Measurements from ENCODE around the gene SSR1. TPM values are rescaled to one million over a fixed set of nuclear protein-coding genes. Genes with fewer than 3 reads are reported as not detected.
A peak's percentile ranks its signal among the peaks of the same experiment; 100 is the strongest.
"Not testable (repeated sequence)": the region's sequence is repeated elsewhere in the genome, so short reads cannot be mapped to it uniquely, and the experiment has no call there.

Gene SSR1
- polyA plus RNA-seq, 4 donors: 8.9 to 135 (median 36.7) TPM

- Histone ChIP-seq H3K9me3 (ENCODE audit: control insufficient read depth in 2 of 2, insufficient read depth in 1 of 2, low read depth in 1 of 2, low read length in 1 of 2) (no peaks in the 10 kb centered on the region), H3K36me3 (ENCODE audit: control insufficient read depth in 3 of 3, insufficient read depth in 2 of 3, low read depth in 1 of 3, low read length in 3 of 3) (peaks cover 0 to 10% (median 0%) of the 10 kb centered on the region in 3 donors), H3K4me1 (ENCODE audit: control insufficient read depth in 3 of 3, insufficient read depth in 2 of 3, low read depth in 1 of 3, low read length in 2 of 3) (no peaks in the 10 kb centered on the region), H3K4me3 (ENCODE audit: low read depth in 1 of 3, low read length in 3 of 3) (no peak overlapping the region), H3K27ac (ENCODE audit: low read depth in 1 of 3, low read length in 2 of 3) (peak overlapping the region in 1 of 3 donors; percentile 30), H3K27me3 (ENCODE audit: control insufficient read depth in 3 of 3, insufficient read depth in 3 of 3, low read length in 3 of 3) (no peaks in the 10 kb centered on the region)
- no peak for FAIRE-seq
- no peak for DNase-seq
- 59 to 86% (median 67%) methylated on average over 10 of the region's 10 CpGs for WGBS, 3 donors
These were observed 30.7 kb downstream of the SSR1 start for GRCh38 chr6:7282097-7282906.

- Histone ChIP-seq H3K27me3 (ENCODE audit: control insufficient read depth in 3 of 3, insufficient read depth in 3 of 3, low read length in 3 of 3) (no peaks in the 10 kb centered on the region), H3K27ac (ENCODE audit: low read depth in 1 of 3, low read length in 2 of 3) (no peak overlapping the region), H3K36me3 (ENCODE audit: control insufficient read depth in 3 of 3, insufficient read depth in 2 of 3, low read depth in 1 of 3, low read length in 3 of 3) (no peaks in the 10 kb centered on the region), H3K4me1 (ENCODE audit: control insufficient read depth in 3 of 3, insufficient read depth in 2 of 3, low read depth in 1 of 3, low read length in 2 of 3) (peaks cover 0 to under 1% (median 0%) of the 10 kb centered on the region in 3 donors), H3K4me3 (ENCODE audit: low read depth in 1 of 3, low read length in 3 of 3) (no peak overlapping the region), H3K9me3 (ENCODE audit: control insufficient read depth in 2 of 2, insufficient read depth in 1 of 2, low read depth in 1 of 2, low read length in 1 of 2) (no peaks in the 10 kb centered on the region)
- DNase-seq (no peak), FAIRE-seq (no peak)
- 60 to 70% (median 65%) methylated on average over 7 of the region's 7 CpGs for WGBS, 3 donors
These were observed 36.8 kb downstream of the SSR1 start for GRCh38 chr6:7276199-7276524.

- not testable (repeated sequence) for H3K9me3 ChIP-seq (ENCODE audit: control insufficient read depth in 2 of 2, insufficient read depth in 1 of 2, low read depth in 1 of 2, low read length in 1 of 2); H3K4me1 ChIP-seq (ENCODE audit: control insufficient read depth in 3 of 3, insufficient read depth in 2 of 3, low read depth in 1 of 3, low read length in 2 of 3); H3K4me3 ChIP-seq (ENCODE audit: low read depth in 1 of 3, low read length in 3 of 3); DNase-seq; H3K27ac ChIP-seq (ENCODE audit: low read depth in 1 of 3, low read length in 2 of 3); FAIRE-seq; H3K36me3 ChIP-seq (ENCODE audit: control insufficient read depth in 3 of 3, insufficient read depth in 2 of 3, low read depth in 1 of 3, low read length in 3 of 3); H3K27me3 ChIP-seq (ENCODE audit: control insufficient read depth in 3 of 3, insufficient read depth in 3 of 3, low read length in 3 of 3)
- 84 to 90% (median 88%) methylated on average over 8 of the region's 8 CpGs for WGBS, 3 donors
These were observed 38.5 kb downstream of the SSR1 start for GRCh38 chr6:7274525-7274924.

GRCh38 chr6:7273709-7274108 lies 39.3 kb downstream of the SSR1 start:
- WGBS, 3 donors: 57 to 73% (median 69%) methylated on average over 10 of the region's 10 CpGs
- Histone ChIP-seq H3K36me3 (ENCODE audit: control insufficient read depth in 3 of 3, insufficient read depth in 2 of 3, low read depth in 1 of 3, low read length in 3 of 3) (peaks cover 0 to 1% (median 0%) of the 10 kb centered on the region in 3 donors), H3K4me3 (ENCODE audit: low read depth in 1 of 3, low read length in 3 of 3) (no peak overlapping the region), H3K4me1 (ENCODE audit: control insufficient read depth in 3 of 3, insufficient read depth in 2 of 3, low read depth in 1 of 3, low read length in 2 of 3) (peaks cover 0 to 5% (median 0%) of the 10 kb centered on the region in 3 donors), H3K9me3 (ENCODE audit: control insufficient read depth in 2 of 2, insufficient read depth in 1 of 2, low read depth in 1 of 2, low read length in 1 of 2) (no peaks in the 10 kb centered on the region), H3K27me3 (ENCODE audit: control insufficient read depth in 3 of 3, insufficient read depth in 3 of 3, low read length in 3 of 3) (no peaks in the 10 kb centered on the region), H3K27ac (ENCODE audit: low read depth in 1 of 3, low read length in 2 of 3) (no peak overlapping the region)
- DNase-seq (no peak), FAIRE-seq (no peak)

GRCh38 chr6:7271205-7271534 lies 41.8 kb downstream of the SSR1 start:
- no peak overlapping the region for H3K27ac ChIP-seq (ENCODE audit: low read depth in 1 of 3, low read length in 2 of 3)
- FAIRE-seq (no peak), DNase-seq (no peak)
- H3K9me3 ChIP-seq (ENCODE audit: control insufficient read depth in 2 of 2, insufficient read depth in 1 of 2, low read depth in 1 of 2, low read length in 1 of 2): peaks cover 0 to 3% of the 10 kb centered on the region in 2 donors
- H3K36me3 ChIP-seq (ENCODE audit: control insufficient read depth in 3 of 3, insufficient read depth in 2 of 3, low read depth in 1 of 3, low read length in 3 of 3): peaks cover 0 to 4% (median 0%) of the 10 kb centered on the region in 3 donors
- no peaks in the 10 kb centered on the region for H3K27me3 ChIP-seq (ENCODE audit: control insufficient read depth in 3 of 3, insufficient read depth in 3 of 3, low read length in 3 of 3)
- no peak overlapping the region for H3K4me3 ChIP-seq (ENCODE audit: low read depth in 1 of 3, low read length in 3 of 3)
- WGBS, 3 donors: 63 to 80% (median 69%) methylated on average over 11 of the region's 11 CpGs
- peaks cover 0 to 5% (median 0%) of the 10 kb centered on the region in 3 donors for H3K4me1 ChIP-seq (ENCODE audit: control insufficient read depth in 3 of 3, insufficient read depth in 2 of 3, low read depth in 1 of 3, low read length in 2 of 3)

GRCh38 chr6:7270320-7271204 lies 42.4 kb downstream of the SSR1 start:
- peak; percentile 59 to 79 for DNase-seq

GRCh38 chr6:7269816-7270215 lies 43.2 kb downstream of the SSR1 start:
- Histone ChIP-seq H3K9me3 (ENCODE audit: control insufficient read depth in 2 of 2, insufficient read depth in 1 of 2, low read depth in 1 of 2, low read length in 1 of 2) (peaks cover 0 to 9% of the 10 kb centered on the region in 2 donors), H3K27ac (ENCODE audit: low read depth in 1 of 3, low read length in 2 of 3) (no peak overlapping the region), H3K4me3 (ENCODE audit: low read depth in 1 of 3, low read length in 3 of 3) (no peak overlapping the region), H3K27me3 (ENCODE audit: control insufficient read depth in 3 of 3, insufficient read depth in 3 of 3, low read length in 3 of 3) (no peaks in the 10 kb centered on the region), H3K4me1 (ENCODE audit: control insufficient read depth in 3 of 3, insufficient read depth in 2 of 3, low read depth in 1 of 3, low read length in 2 of 3) (peaks cover 0 to 5% (median 0%) of the 10 kb centered on the region in 3 donors), H3K36me3 (ENCODE audit: control insufficient read depth in 3 of 3, insufficient read depth in 2 of 3, low read depth in 1 of 3, low read length in 3 of 3) (peaks cover 0 to 4% (median 0%) of the 10 kb centered on the region in 3 donors)
- FAIRE-seq (no peak), DNase-seq (no peak)
- WGBS, 3 donors: 84 to 91% (median 91%) methylated on average over 5 of the region's 5 CpGs

More at GRCh38 chr6:7270320-7271204, 42.4 kb downstream of the SSR1 start:
- 79 to 84% (median 82%) methylated on average over 16 of the region's 16 CpGs for WGBS, 3 donors
- Histone ChIP-seq H3K4me3 (ENCODE audit: low read depth in 1 of 3, low read length in 3 of 3) (no peak overlapping the region), H3K27me3 (ENCODE audit: control insufficient read depth in 3 of 3, insufficient read depth in 3 of 3, low read length in 3 of 3) (no peaks in the 10 kb centered on the region), H3K27ac (ENCODE audit: low read depth in 1 of 3, low read length in 2 of 3) (no peak overlapping the region), H3K9me3 (ENCODE audit: control insufficient read depth in 2 of 2, insufficient read depth in 1 of 2, low read depth in 1 of 2, low read length in 1 of 2) (peaks cover 0 to 9% of the 10 kb centered on the region in 2 donors), H3K36me3 (ENCODE audit: control insufficient read depth in 3 of 3, insufficient read depth in 2 of 3, low read depth in 1 of 3, low read length in 3 of 3) (peaks cover 0 to 4% (median 0%) of the 10 kb centered on the region in 3 donors), H3K4me1 (ENCODE audit: control insufficient read depth in 3 of 3, insufficient read depth in 2 of 3, low read depth in 1 of 3, low read length in 2 of 3) (peaks cover 0 to 5% (median 0%) of the 10 kb centered on the region in 3 donors)
- FAIRE-seq: no peak

GRCh38 chr6:7268816-7269555 lies 44.0 kb downstream of the SSR1 start:
- Histone ChIP-seq H3K9me3 (ENCODE audit: control insufficient read depth in 2 of 2, insufficient read depth in 1 of 2, low read depth in 1 of 2, low read length in 1 of 2) (peaks cover 0 to 9% of the 10 kb centered on the region in 2 donors), H3K4me3 (ENCODE audit: low read depth in 1 of 3, low read length in 3 of 3) (no peak overlapping the region), H3K4me1 (ENCODE audit: control insufficient read depth in 3 of 3, insufficient read depth in 2 of 3, low read depth in 1 of 3, low read length in 2 of 3) (peaks cover 0 to 5% (median 0%) of the 10 kb centered on the region in 3 donors), H3K36me3 (ENCODE audit: control insufficient read depth in 3 of 3, insufficient read depth in 2 of 3, low read depth in 1 of 3, low read length in 3 of 3) (peaks cover 0 to 4% (median 0%) of the 10 kb centered on the region in 3 donors), H3K27me3 (ENCODE audit: control insufficient read depth in 3 of 3, insufficient read depth in 3 of 3, low read length in 3 of 3) (no peaks in the 10 kb centered on the region), H3K27ac (ENCODE audit: low read depth in 1 of 3, low read length in 2 of 3) (no peak overlapping the region)
- no peak for DNase-seq
- no peak for FAIRE-seq
- WGBS, 3 donors: 90 to 92% (median 92%) methylated on average over 23 of the region's 23 CpGs
